Neural crest cell (in vitro differentiated cells): ENCODE data around the gene MORC2. TPM values are rescaled to one million over a fixed set of nuclear protein-coding genes. Genes with fewer than 3 reads are reported as not detected.

Experiments used
- DNase-seq: peaks from one replicate; pipeline ENCODE4 v3.0.0; 2021; ENCODE audit warnings: low read depth, mixed read lengths, low spot score
- H3K27ac Mint-ChIP-seq: one replicate; pipeline ENCODE4 v1.8.0; 2021; ENCODE audit warnings: mild to moderate bottlenecking, mixed read lengths; ENCODE audit not compliant: unreplicated experiment
- H3K27me3 Mint-ChIP-seq: 2 replicates; pipeline ENCODE4 v1.8.0; 2021; ENCODE audit warnings: low read depth, mild to moderate bottlenecking, mixed read lengths
- H3K36me3 Mint-ChIP-seq: 2 replicates; pipeline ENCODE4 v1.8.0; 2021; ENCODE audit warnings: low read depth, mild to moderate bottlenecking, mixed read lengths
- H3K4me1 Mint-ChIP-seq: 2 replicates; pipeline ENCODE4 v1.8.0; 2021; ENCODE audit warnings: mixed read lengths
- H3K4me3 Mint-ChIP-seq: one replicate; pipeline ENCODE4 v1.8.0; 2021; ENCODE audit warnings: mild to moderate bottlenecking, mixed read lengths
- H3K9me3 Mint-ChIP-seq: 2 replicates; pipeline ENCODE4 v1.8.0; 2021; ENCODE audit warnings: mixed read lengths
- CTCF ChIP-seq: fragments of 200-600 bp; sonication (generic); conservative IDR thresholded peaks from 2 replicates; pipeline ENCODE4 v1.5.0; 2021; ENCODE audit warnings: antibody characterized with exemption, mild to moderate bottlenecking
- total RNA-seq: library from RNA; stranded (reverse); gene quantifications from 2 replicates; pipeline ENCODE4 v1.2.1, GENCODE V29; 2021

Gene MORC2
- total RNA-seq, 1 donor from 2014 or later = 38.8 TPM

GRCh38 chr22:30969532-30970355 is 1.2 kb upstream of the MORC2 start:
- peaks cover 48% of the 10 kb centered on the region for H3K9me3 Mint-ChIP-seq
- TF ChIP-seq CTCF = no peak
- H3K27me3 Mint-ChIP-seq = peaks cover 3% of the 10 kb centered on the region
- H3K4me3 Mint-ChIP-seq = peak overlapping the region; percentile 98
- H3K4me1 Mint-ChIP-seq = peaks cover 47% of the 10 kb centered on the region
- no peak for DNase-seq
- H3K36me3 Mint-ChIP-seq = peaks cover 88% of the 10 kb centered on the region
- H3K27ac Mint-ChIP-seq = peak overlapping the region; percentile 93

- Mint-ChIP-seq H3K4me3 (peak within 1 kb of the TSS; percentile 98), H3K36me3 (peaks cover 87% of the 10 kb centered on the region), H3K27me3 (peaks cover 3% of the 10 kb centered on the region), H3K9me3 (peaks cover 44% of the 10 kb centered on the region), H3K4me1 (peaks cover 55% of the 10 kb centered on the region), H3K27ac (peak within 1 kb of the TSS; percentile 97)
- DNase-seq = peak; percentile 89
- no peak for TF ChIP-seq CTCF
These were observed 454 bp upstream of the MORC2 start, which contains the start of gene TUG1 for GRCh38 chr22:30968924-30969531. TSS of gene TUG1 (plus strand) at chr22:30969265.

GRCh38 chr22:30964858-30965257 is 3.7 kb downstream of the MORC2 start:
- peaks cover 58% of the 10 kb centered on the region for H3K36me3 Mint-ChIP-seq
- TF ChIP-seq CTCF = no peak
- peaks cover 34% of the 10 kb centered on the region for H3K4me1 Mint-ChIP-seq
- no peak for DNase-seq
- peaks cover 3% of the 10 kb centered on the region for H3K27me3 Mint-ChIP-seq
- H3K27ac Mint-ChIP-seq = no peak overlapping the region
- H3K4me3 Mint-ChIP-seq = peak overlapping the region; percentile 60
- H3K9me3 Mint-ChIP-seq = peaks cover 24% of the 10 kb centered on the region

- no peak for TF ChIP-seq CTCF
- Mint-ChIP-seq H3K4me1 (no peaks in the 10 kb centered on the region), H3K27ac (no peak overlapping the region), H3K27me3 (no peaks in the 10 kb centered on the region), H3K36me3 (peaks cover 9% of the 10 kb centered on the region), H3K4me3 (no peak overlapping the region), H3K9me3 (no peaks in the 10 kb centered on the region)
- no peak for DNase-seq
These were observed 13.4 kb downstream of the MORC2 start for GRCh38 chr22:30955153-30955552.

- no peaks in the 10 kb centered on the region for H3K27me3 Mint-ChIP-seq
- H3K36me3 Mint-ChIP-seq = peaks cover 18% of the 10 kb centered on the region
- peaks cover 5% of the 10 kb centered on the region for H3K4me1 Mint-ChIP-seq
- DNase-seq = no peak
- no peak overlapping the region for H3K4me3 Mint-ChIP-seq
- no peaks in the 10 kb centered on the region for H3K9me3 Mint-ChIP-seq
- no peak overlapping the region for H3K27ac Mint-ChIP-seq
- TF ChIP-seq CTCF = no peak
These were observed 15.4 kb downstream of the MORC2 start for GRCh38 chr22:30953206-30953605.
